Measurements from ENCODE around the gene HMCES.

The HMCES gene

GRCh38 chr3:129316248-129317013, 37.8 kb downstream of the HMCES start (continued):
- TF ChIP-seq ZNF280D (tag by site-specific recombination; IDR thresholded peaks at IDR 0.05) (no peak), KLF8 (tag by site-specific recombination; IDR thresholded peaks at IDR 0.05) (peak; percentile 66), ZNF768 (tag by site-specific recombination; IDR thresholded peaks at IDR 0.05) (no peak), ZNF596 (tag by site-specific recombination; IDR thresholded peaks at IDR 0.05) (no peak), ZNF747 (tag by site-specific recombination; IDR thresholded peaks at IDR 0.05) (no peak), ZSCAN23 (tag by site-specific recombination; IDR thresholded peaks at IDR 0.05) (no peak), ZNF785 (tag by site-specific recombination; IDR thresholded peaks at IDR 0.05) (no peak), ZNF114 (tag by site-specific recombination; IDR thresholded peaks at IDR 0.05) (no peak), ZNF2 (tag by site-specific recombination; IDR thresholded peaks at IDR 0.05) (peak; percentile 49; the same call in 1 of the 2 replicates), BCL11A (tag by site-specific recombination; IDR thresholded peaks at IDR 0.05; ENCODE audit: low read depth) (no peak), ZNF660 (tag by site-specific recombination; IDR thresholded peaks at IDR 0.05) (peak; percentile 73), ZNF830 (tag by site-specific recombination; IDR thresholded peaks at IDR 0.05; ENCODE audit: low read depth) (no peak), KLF10 (tag by site-specific recombination; IDR thresholded peaks at IDR 0.05) (no peak), ZNF501 (tag by site-specific recombination; IDR thresholded peaks at IDR 0.05) (peak; percentile 72), IKZF3 (tag by site-specific recombination; IDR thresholded peaks at IDR 0.05) (peak; percentile 45; the same call in 1 of the 2 replicates), ZNF24 (tag by site-specific recombination; IDR thresholded peaks at IDR 0.05) (no peak), ZNF677 (tag by site-specific recombination; IDR thresholded peaks at IDR 0.05) (no peak), PBX3 (CRISPR knock-in tag; IDR thresholded peaks at IDR 0.05) (no peak), GFI1B (tag by site-specific recombination; IDR thresholded peaks at IDR 0.05) (no peak), ZNF529 (tag by site-specific recombination; IDR thresholded peaks at IDR 0.05; ENCODE audit: insufficient replicate concordance) (no peak), ZBTB49 (tag by site-specific recombination; IDR thresholded peaks at IDR 0.05; ENCODE audit: low read depth) (no peak), ZNF174 (tag by site-specific recombination; IDR thresholded peaks at IDR 0.05) (no peak), ZNF571 (tag by site-specific recombination; IDR thresholded peaks at IDR 0.05) (no peak), ATF2 (tag by site-specific recombination; IDR thresholded peaks at IDR 0.05; ENCODE audit: low read depth) (no peak), ZNF223 (tag by site-specific recombination; IDR thresholded peaks at IDR 0.05) (no peak), ZSCAN16 (tag by site-specific recombination; IDR thresholded peaks at IDR 0.05) (no peak), ZNF664 (tag by site-specific recombination; IDR thresholded peaks at IDR 0.05) (no peak), ZNF19 (tag by site-specific recombination; IDR thresholded peaks at IDR 0.05; ENCODE audit: low read depth) (no peak), ZNF366 (tag by site-specific recombination; conservative IDR thresholded peaks at IDR 0.05) (no peak), RBAK (tag by site-specific recombination; IDR thresholded peaks at IDR 0.05) (no peak), BCL11B (tag by site-specific recombination; IDR thresholded peaks at IDR 0.05; ENCODE audit: low read depth) (no peak), GLI2 (tag by site-specific recombination; IDR thresholded peaks at IDR 0.05; ENCODE audit: borderline replicate concordance, low read depth) (no peak), ZXDB (tag by site-specific recombination; IDR thresholded peaks at IDR 0.05) (peak; percentile 66), SCRT2 (tag by site-specific recombination; IDR thresholded peaks at IDR 0.05) (peak; percentile 57; the same call in 1 of the 2 replicates), ZNF266 (tag by site-specific recombination; IDR thresholded peaks at IDR 0.05; ENCODE audit: low read depth) (no peak)
